CD4-positive, alpha-beta T cell treated with Interleukin-1 beta for 1 hour (primary cell): ENCODE measurements around the gene SERPINB10.

ENCODE experiments used
- DNase-seq, 2 donors: peaks; one replicate each; pipeline ENCODE4 v3.0.0-alpha.2; 2020 to 2022

SERPINB10 gene, protein sequence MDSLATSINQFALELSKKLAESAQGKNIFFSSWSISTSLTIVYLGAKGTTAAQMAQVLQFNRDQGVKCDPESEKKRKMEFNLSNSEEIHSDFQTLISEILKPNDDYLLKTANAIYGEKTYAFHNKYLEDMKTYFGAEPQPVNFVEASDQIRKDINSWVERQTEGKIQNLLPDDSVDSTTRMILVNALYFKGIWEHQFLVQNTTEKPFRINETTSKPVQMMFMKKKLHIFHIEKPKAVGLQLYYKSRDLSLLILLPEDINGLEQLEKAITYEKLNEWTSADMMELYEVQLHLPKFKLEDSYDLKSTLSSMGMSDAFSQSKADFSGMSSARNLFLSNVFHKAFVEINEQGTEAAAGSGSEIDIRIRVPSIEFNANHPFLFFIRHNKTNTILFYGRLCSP

GRCh38 chr18:63907664-63908063 is at the start of gene SERPINB10:
TSS of gene SERPINB10 (plus strand) at chr18:63907958. CDS start at chr18:63915511, 7,553 bp downstream.
- DNase-seq = no peak

DNA sequence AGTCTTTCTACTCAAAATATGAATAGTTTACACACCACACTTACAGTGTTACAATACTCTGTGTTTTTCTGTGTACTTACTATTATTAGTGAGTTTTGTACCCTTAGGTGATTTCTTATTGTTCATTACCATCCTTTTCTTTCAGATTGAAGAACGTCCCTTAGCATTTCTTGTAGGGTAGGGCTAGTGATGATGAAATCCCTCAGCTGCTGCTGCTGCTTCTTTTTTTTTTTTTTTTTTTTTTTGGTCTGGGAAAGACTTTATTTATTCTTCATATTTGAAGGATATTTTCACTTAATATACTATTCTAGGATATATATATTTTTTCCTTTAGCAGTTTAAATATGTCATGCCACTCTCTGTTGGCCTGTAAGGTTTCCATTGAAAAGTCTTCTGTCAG is 49.3 kb upstream of the SERPINB10 start:
- no peak for DNase-seq

DNA sequence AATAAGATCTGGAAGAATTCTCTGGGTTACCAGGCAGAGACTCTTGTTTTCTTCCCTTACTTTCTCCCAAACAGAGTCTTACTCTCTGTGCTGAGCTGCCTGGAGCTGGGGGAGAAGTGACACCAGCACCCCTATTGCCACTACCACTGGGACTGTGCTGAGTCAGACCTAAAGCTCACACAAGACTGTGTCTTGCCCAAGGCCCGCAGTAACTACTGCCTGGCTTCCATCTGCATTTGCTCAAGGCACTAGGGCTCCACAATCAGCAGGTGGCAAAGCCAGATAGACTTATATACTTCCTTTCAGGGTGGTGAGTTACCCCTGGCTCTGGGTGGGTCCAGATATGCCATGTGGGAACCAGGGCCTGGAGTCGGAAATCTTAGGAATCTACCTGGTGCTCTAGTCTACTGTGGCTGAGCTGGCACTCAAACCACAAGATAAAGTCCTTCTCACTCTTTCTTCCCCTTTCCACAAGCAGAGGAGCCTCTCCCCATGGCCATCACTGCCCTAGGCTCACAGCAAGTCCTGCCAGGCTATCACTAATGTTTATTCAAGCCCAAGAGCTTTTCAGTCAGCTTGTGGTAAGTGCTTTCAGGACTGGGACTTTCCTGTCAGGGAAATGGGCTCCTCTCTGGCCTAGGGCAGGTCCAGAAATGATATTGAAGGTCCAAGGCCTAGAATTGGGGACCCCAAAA is 47.8 kb upstream of the SERPINB10 start:
- DNase-seq = no peak

GRCh38 chr18:63860531-63860930 is 47.2 kb upstream of the SERPINB10 start:
- no peak for DNase-seq

DNA sequence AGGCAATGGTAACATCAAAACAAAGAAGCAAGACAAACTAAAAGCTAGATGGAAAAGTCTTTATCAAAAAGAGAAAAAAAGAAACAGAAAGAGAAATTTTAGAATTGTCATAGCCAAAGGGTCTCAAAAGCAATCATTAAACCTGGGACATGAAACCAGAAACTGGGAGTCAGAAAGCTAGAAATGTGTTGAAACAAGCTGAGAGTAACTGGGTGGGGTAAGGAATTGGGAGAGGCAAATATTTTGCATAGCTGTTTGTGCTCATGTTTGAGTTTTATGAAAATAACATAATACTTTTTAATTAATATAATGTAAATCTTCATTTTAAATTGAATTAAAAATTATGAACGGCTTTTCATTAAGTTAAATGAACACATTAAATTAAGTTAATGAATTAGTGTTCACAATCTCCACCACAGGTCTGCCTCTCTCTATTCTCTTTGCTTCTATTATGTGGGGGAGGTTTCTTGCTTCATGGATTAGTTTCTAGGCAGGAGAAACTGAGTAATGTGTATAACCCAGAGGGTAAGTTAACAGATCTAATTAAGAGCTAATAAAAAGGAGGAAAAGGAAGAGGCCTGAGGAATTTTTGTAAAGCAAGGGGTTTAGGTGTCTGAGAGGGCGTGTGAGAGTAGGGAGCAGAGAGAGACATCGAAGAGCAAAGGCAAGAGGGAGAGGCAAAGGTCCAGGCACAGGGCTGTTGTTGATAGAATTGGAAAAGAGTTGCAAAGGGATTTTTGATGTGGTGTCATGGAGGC is 40.2 kb upstream of the SERPINB10 start:
- DNase-seq = no peak

DNA sequence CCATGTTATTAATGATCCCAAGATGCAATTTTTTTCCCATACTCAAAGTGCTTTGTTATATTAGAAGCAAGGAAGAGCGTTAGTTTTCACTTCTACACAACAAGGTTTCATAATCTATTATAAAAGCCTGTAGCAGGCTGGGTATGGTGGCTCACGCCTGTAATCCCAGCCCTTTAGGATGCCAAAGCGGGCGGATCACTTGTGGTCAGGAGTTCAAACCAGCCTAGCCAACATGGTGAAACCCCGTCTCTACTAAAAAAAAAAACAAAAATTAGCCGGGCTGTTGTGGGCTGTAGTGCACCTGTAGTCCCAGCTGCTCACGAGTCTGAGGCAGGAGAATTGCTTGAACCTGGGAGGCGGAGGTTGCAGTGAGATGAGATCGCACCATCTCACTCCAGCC is 39.2 kb upstream of the SERPINB10 start:
- DNase-seq = no peak

DNA sequence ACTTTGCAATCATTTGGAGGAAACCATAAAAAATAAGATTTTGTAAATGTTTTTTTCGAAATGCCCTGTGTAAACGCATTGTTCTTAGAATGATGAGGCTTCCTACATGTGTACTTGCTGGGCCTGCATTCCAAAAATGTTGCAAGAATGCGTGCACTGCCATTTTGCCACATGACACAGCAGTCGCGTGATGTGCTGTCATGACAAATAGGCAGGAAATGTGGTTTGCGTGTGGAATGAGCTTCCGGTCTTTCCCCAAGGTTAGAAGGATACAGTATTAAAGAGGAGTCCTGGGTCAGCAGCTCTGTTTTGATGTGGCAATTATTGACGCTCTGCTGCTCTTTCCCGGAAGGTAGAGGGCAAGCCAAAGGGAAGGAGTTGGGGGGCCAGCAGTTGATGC is 38.4 kb upstream of the SERPINB10 start:
- peak in 1 of 2 donors; percentile 69 for DNase-seq

- no peak for DNase-seq
Observed at GRCh38 chr18:63869851-63870250, 37.9 kb upstream of the SERPINB10 start.

- no peak for DNase-seq
Observed at GRCh38 chr18:63871836-63872235, 35.9 kb upstream of the SERPINB10 start.

DNA sequence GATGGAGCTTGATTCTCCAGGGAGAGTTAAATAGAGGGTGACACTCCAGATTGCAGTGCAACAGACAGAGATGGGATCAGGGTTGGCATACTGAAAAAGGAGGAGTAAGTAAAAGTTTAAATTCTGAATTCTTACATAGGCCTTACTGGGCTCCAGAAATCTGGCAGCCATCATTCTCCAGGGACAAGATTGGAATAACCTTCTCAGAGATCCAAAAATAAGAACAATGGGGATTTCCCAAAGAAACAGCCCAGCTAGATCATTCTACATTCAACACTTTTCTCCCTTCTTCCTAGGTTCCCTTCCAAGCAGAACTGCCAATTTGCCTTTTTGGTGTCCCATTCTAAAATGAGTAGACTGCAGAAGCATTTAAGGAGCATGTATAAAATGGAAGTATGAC is 35.2 kb upstream of the SERPINB10 start:
- no peak for DNase-seq

DNA sequence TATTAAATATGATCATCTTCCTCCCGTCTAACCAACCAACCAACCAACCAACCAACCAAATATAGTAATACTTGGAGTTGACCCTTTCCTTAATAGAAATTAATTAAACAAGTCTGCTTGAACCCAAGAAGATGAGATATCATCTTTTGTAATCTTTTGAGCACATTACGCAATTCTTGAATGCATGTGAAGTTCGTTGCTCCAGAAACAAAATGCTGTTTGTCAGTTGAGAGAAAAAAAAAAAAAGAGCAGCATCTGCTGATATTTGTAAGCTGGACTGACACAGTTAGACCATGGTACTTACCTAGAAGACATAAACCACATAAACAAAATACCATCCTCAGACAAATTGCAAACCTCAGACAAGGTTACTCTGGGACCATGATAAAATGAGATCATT is 29.4 kb upstream of the SERPINB10 start:
- DNase-seq = no peak

DNA sequence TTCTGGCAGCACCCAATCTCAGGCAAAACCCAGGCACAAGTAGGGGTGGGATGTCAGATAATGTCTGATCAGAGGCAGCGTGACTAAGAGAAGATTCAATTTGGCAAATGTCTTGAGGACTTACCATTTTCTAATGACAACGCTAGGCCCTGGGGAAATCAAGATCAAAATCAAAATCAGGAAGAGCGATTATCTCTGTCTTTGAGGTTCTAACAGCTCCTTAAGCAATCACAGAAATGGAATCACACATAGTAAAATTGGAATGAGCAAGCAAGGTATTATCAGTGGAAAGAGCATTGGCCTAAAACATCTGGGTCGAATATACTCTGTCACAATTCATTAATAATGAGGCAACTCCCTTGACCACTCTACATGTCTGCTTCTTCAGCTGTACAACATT is 28.8 kb upstream of the SERPINB10 start:
- no peak for DNase-seq

DNA sequence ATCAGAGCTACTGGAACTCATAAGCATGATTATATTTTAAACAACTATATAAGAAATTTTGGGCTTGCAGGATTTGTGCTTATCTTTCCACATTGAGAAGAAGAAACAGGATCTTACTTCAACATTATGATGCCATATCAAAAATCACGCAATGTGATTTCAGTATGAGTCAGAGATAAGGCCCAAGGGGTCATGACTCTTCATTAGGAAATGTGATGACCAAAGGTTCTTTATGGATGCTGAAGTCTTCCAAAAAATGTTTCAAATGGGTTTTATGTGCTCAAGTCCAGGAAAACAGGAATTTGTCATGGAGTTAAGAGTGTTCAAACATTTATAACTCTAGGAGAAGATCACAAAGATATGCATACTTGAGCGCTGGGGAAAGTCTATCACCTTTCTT is 28.0 kb upstream of the SERPINB10 start:
- DNase-seq = no peak

GRCh38 chr18:63881851-63882250 is 25.9 kb upstream of the SERPINB10 start:
- DNase-seq = no peak

DNA sequence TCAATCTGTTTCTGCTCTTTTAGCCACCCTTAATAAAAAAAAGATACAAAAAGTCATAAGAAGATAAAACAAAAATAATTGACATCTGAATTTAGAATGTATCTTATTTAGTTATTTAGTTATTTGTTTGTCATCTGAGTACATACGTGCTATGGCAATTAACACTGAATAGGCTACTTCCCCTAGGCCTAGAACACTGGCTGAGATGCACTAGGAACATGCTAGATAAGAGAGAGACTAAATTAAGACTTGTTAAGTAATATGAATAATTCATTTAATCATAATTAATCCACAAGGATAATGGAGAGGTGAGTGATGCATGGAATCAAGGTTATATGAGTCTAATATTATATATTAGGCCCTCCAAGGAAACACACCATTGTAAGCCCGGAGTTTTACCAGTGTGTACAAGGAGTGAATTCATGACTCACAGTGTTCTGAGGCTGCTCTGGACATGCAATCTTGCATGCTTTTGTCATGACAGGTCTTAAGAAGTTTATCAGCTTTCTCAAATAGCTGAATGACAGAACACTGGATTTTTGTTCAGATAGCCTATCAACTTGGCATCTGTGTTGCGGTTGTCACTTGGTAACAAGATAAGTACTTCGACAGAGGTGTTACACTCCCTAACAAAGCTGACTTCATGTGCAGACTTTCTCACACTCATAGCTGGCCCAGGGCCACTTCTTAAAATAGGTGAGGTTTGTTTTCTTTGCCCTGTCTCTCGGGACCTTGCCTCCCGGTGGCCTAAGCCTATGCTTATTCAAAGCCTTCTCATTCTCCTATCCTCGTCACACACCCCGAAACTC is 25.2 kb upstream of the SERPINB10 start:
- DNase-seq = no peak

GRCh38 chr18:63883617-63884016 is 24.1 kb upstream of the SERPINB10 start:
- no peak for DNase-seq

DNA sequence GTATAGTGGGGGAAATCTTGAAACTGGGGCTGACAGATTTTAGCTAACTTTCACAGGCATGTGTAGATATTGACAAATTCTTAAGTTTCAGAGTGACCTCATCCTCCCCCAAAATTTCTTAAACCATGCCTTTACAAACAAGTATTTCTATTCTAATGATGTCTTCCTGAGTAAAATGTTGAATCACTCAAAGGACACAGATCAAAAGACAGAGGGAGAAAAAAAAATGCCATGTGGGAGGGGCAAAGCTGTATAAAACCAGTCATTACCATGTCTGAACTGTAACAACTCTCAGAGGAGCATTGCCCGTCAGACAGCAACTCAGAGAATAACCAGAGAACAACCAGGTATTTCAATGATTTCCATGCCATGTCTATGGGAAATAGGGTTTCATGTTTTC is 20.3 kb upstream of the SERPINB10 start, which contains the start of gene SERPINB2:
SERPINB2 (plus strand) TSS at position 282 of the 400 bp plus-strand sequence. CDS start 3,740 bp downstream, outside the sequence.
- no peak for DNase-seq

DNA sequence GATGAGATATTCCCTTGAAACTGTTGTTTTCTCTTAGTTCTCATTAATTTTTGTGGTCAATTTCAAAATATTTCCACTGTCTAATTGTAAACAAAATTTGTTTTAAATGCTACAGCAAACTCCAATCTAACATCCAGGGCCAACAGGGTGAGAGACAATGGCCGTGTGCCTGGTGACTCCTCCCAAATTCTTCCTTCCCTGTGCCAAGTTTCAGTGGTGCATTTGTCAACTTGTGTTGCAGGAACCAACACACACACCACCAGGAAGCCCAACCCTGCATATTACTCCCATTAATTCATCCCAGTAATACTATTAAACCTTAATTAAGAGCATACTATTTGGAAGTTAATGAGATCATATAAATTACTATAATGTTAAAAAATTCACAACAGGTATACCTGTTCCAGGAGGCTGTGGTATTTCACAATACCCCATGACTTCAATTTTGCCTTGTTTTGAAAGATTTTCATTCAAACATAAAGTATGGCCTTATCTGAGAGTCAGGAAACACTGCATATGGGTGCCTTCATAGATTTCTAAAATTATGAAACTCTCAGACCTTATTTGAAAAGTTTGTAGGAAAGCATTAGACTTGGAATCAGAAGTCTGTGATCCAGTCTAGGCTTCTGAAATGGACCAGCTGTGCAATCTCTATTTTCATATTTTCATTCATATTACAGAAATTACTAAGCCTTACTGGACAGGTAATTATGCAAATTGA is 19.1 kb upstream of the SERPINB10 start:
- no peak for DNase-seq

DNA sequence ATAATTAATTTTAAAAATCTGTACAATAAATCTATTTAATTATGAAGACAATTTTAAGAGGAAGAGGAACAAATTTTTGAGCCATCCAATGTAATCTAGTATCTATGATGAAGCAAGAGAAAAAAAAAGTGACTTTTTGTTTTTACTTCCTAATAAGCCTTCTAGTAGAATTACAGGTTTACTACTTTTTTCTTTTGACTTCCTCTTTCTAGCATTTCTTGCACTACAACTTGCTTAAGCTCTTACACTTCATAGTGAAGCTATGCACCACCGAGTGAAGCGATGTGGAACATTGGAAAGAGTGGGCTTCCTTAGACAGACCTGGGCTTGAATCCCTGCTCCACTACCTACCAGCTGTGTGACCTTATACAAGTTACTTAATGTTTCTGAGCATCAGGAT is 18.1 kb upstream of the SERPINB10 start:
- DNase-seq = no peak

- DNase-seq = no peak
Observed at GRCh38 chr18:63890237-63890949, 17.4 kb upstream of the SERPINB10 start.

- no peak for DNase-seq
Observed at GRCh38 chr18:63890950-63891304, 16.8 kb upstream of the SERPINB10 start.
